Endothelial cell of umbilical vein (primary cell): ENCODE results near the gene RHCE.

Experiments used
- EZH2 ChIP-seq: IDR thresholded peaks from 2 replicates; pipeline ENCODE4 v1.6.1; 2012; ENCODE audit warnings: borderline replicate concordance, low read depth, mild to moderate bottlenecking, moderate library complexity, low read length, inconsistent platforms; ENCODE audit not compliant: severe bottlenecking
- GATA2 ChIP-seq: IDR thresholded peaks from 2 replicates; pipeline ENCODE4 v1.7.0; 2011; ENCODE audit warnings: low read depth, mild to moderate bottlenecking, moderate library complexity, mixed read lengths, low read length; ENCODE audit not compliant: insufficient read length, insufficient read depth
- JUN ChIP-seq: IDR thresholded peaks from 2 replicates; pipeline ENCODE4 v1.6.1; 2011; ENCODE audit warnings: borderline replicate concordance, low read depth; ENCODE audit not compliant: insufficient read length, insufficient read depth
- MYC ChIP-seq: IDR thresholded peaks from one replicate; pipeline ENCODE4 v1.6.1; 2011; ENCODE audit warnings: mild to moderate bottlenecking, low read depth, low read length
- POLR2A ChIP-seq: IDR thresholded peaks from 2 replicates; pipeline ENCODE4 v1.6.1; 2012; ENCODE audit warnings: low read depth, mild to moderate bottlenecking, control low read depth, low read length
- POLR2AphosphoS5 ChIP-seq: IDR thresholded peaks from 2 replicates; pipeline ENCODE4 v1.6.1; 2012; ENCODE audit warnings: low read depth, mild to moderate bottlenecking, control low read depth, low read length, moderate library complexity; ENCODE audit not compliant: insufficient read depth
- TF ChIP-seq, protein P1 (sequence below), 2 donors: IDR thresholded peaks; 1 replicate in 1 of 2; 2 replicates in 1 of 2; pipeline ENCODE4 v1.5.1; 2011; ENCODE audit warnings: low read length in 2 of 2, mild to moderate bottlenecking in 2 of 2, moderate library complexity in 2 of 2, control low read depth in 1 of 2, inconsistent platforms in 1 of 2, low read depth in 1 of 2; ENCODE audit not compliant: insufficient read depth in 1 of 2; ENCODE audit errors: extremely low read depth in 1 of 2
- TF ChIP-seq, protein P2 (sequence below): IDR thresholded peaks from 2 replicates; pipeline ENCODE4 v1.6.1; 2011; ENCODE audit not compliant: insufficient read depth, insufficient read length

DNA sequence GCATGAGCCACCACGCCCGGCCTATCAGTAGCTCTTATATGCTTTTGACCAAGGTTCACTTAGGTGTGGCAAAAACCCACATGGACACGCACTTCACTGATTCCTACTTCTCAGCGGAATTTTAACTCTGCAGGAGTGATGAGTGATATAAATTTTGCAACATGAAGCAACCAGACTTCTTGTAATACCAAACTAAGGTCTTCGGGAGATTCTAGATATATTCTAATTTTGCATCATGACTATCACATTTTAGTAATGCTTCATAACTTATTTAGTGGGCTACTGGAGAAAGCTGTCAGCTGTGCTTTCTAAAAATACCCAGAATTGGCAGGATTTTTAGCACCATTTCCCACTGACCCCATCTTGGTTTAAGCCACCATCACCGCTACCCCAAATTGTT is 27.8 kb downstream of the RHCE start:
- TF ChIP-seq POLR2A: no peak
- TF ChIP-seq EZH2: no peak
- TF ChIP-seq POLR2AphosphoS5: no peak
- TF ChIP-seq, protein P1, sequence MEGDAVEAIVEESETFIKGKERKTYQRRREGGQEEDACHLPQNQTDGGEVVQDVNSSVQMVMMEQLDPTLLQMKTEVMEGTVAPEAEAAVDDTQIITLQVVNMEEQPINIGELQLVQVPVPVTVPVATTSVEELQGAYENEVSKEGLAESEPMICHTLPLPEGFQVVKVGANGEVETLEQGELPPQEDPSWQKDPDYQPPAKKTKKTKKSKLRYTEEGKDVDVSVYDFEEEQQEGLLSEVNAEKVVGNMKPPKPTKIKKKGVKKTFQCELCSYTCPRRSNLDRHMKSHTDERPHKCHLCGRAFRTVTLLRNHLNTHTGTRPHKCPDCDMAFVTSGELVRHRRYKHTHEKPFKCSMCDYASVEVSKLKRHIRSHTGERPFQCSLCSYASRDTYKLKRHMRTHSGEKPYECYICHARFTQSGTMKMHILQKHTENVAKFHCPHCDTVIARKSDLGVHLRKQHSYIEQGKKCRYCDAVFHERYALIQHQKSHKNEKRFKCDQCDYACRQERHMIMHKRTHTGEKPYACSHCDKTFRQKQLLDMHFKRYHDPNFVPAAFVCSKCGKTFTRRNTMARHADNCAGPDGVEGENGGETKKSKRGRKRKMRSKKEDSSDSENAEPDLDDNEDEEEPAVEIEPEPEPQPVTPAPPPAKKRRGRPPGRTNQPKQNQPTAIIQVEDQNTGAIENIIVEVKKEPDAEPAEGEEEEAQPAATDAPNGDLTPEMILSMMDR (IDR thresholded peaks at IDR 0.05; ENCODE audit: extremely low read depth in 1 of 2, insufficient read depth in 1 of 2, low read depth in 1 of 2, low read length in 2 of 2): no peak
- no peak for TF ChIP-seq MYC
- no peak for TF ChIP-seq JUN
- TF ChIP-seq, protein P2, sequence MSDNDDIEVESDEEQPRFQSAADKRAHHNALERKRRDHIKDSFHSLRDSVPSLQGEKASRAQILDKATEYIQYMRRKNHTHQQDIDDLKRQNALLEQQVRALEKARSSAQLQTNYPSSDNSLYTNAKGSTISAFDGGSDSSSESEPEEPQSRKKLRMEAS: no peak
- TF ChIP-seq GATA2: no peak
